MM.1S (cell line): Measurements from ENCODE around the gene STX8.

Experiments used
- CTCF ChIP-seq: fragments of 300-600 bp; sonication (generic); IDR thresholded peaks from 2 replicates; pipeline ENCODE4 v1.5.1; 2016; ENCODE audit warnings: antibody characterized with exemption, low read length, mixed read lengths
- EZH2phosphoT487 ChIP-seq: fragments of 300-600 bp; sonication (generic); IDR thresholded peaks from 2 replicates; pipeline ENCODE4 v1.6.1; 2018; ENCODE audit warnings: antibody characterized with exemption, low read length

DNA sequence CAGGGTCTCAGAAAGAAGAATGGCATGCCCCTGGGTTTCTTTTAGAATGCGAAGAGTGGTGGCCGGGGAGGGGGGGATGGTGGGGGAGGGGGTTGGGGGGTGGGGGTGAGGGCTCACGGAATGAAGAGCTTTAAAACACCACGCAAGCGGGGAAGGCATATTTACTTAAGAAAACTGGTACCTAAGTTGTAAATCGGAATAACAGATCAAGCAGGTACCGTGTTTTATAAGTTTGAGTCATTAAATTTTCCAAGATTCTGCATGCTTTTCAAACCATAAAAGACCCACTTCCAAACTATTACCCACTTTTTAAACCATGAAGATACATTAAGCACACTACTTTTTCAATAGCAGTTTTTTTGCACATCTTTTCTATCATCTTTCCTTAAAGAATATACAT is 130.2 kb downstream of the STX8 start:
- TF ChIP-seq EZH2phosphoT487 (no peak), CTCF (no peak)
